Thyroid gland (tissue), 4 donors: ENCODE measurements around the gene ULK4. TPM values are rescaled to one million over a fixed set of nuclear protein-coding genes. Genes with fewer than 3 reads are reported as not detected.

Experiments used
- DNase-seq, 2 donors: peaks; one replicate each; pipeline ENCODE4 v3.0.0-alpha.2; 2019
- H3K27ac ChIP-seq, 3 donors: fragments of 200-600 bp; sonication (generic); 1 replicate in 2 of 3; 2 replicates in 1 of 3; pipeline ENCODE4 v1.5.1; 2016 to 2019; ENCODE audit warnings: mild to moderate bottlenecking in 1 of 3, moderate library complexity in 1 of 3
- H3K27me3 ChIP-seq: fragments of 200-600 bp; sonication (generic); one replicate; pipeline ENCODE4 v1.5.1; 2019
- H3K36me3 ChIP-seq, 2 donors: fragments of 200-600 bp; sonication (generic); one replicate each; pipeline ENCODE4 v1.5.1; 2016 to 2019
- H3K4me1 ChIP-seq, 2 donors: fragments of 200-600 bp; sonication (generic); one replicate each; pipeline ENCODE4 v1.5.1; 2017 to 2019
- H3K4me3 ChIP-seq, 3 donors: fragments of 200-600 bp; sonication (generic); replicated peaks in 1 of 3; 1 replicate in 2 of 3; 2 replicates in 1 of 3; pipeline ENCODE4 v1.5.1; 2016; ENCODE audit warnings: mild to moderate bottlenecking in 1 of 3
- H3K9me3 ChIP-seq: fragments of 200-600 bp; sonication (generic); one replicate; pipeline ENCODE4 v1.5.1; 2017
- POLR2A ChIP-seq, 2 donors: fragments of 450-650 bp; IDR thresholded peaks; one replicate each; pipeline ENCODE4 v1.6.1; 2017; ENCODE audit warnings: antibody characterized with exemption in 2 of 2, mild to moderate bottlenecking in 2 of 2, moderate library complexity in 1 of 2
- WGBS, 2 donors: methylation state at CpG; one replicate each; pipeline ENCODE4 v1.1.5; 2017; 5-methylcytosine and 5-hydroxymethylcytosine counted together
- intact Hi-C: fragments of 100-400 bp; cut with DNase I; formaldehyde crosslinking; loops from one replicate; pipeline ENCODE4 v1.15.1; 2023
- total RNA-seq, 4 donors: library from RNA; depleted of rRNA; stranded (reverse); fragments of >200 nt; gene quantifications; one replicate each; pipeline ENCODE4 v1.2.3, GENCODE V29; 2016
- TF ChIP-seq, protein P1 (sequence below), 6 experiments: fragments of 200-600 bp in 3 of 6; fragments of 450-650 bp in 3 of 6; sonication (generic) in 3 of 6; IDR thresholded peaks; one replicate each; pipeline ENCODE4 v1.5.1; 2016 to 2019; ENCODE audit warnings: antibody characterized with exemption in 6 of 6, mild to moderate bottlenecking in 2 of 6, inconsistent platforms in 1 of 6, moderate library complexity in 1 of 6

Gene ULK4
- total RNA-seq, 4 donors from 2014 or later = 18.7 to 58.2 (median 43.3) TPM

DNA sequence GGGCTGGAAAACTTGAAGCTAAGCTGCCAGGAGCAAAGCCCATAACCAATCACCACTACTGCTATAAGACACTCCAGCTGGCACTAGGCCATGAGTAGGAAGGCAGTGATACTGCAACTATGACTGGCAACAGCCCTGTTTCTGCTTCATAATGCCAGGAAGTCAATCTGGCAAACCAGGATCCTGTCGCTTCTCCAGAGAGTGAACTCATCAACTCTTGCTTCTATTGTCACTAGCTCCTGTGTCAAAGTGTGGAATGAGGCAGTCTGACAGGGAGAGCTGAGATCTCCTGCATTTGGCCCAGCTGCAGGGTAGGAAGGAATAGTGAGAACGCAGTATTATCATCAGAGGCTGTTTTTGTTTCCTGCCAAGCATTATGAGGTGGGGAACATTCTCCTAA, 657.3 kb downstream of the ULK4 start:
- WGBS, 2 donors = 62 to 64% methylated on average over 2 of the region's 2 CpGs
- H3K4me1 ChIP-seq = peaks cover 8 to 11% of the 10 kb centered on the region in 2 donors
- peak overlapping the region in 1 of 3 donors; percentile 26 for H3K27ac ChIP-seq
- H3K9me3 ChIP-seq = no peaks in the 10 kb centered on the region
- intact Hi-C loops = no loop called here
- peak; percentile 39 to 60 for DNase-seq
- H3K36me3 ChIP-seq = no peaks in the 10 kb centered on the region
- no peaks in the 10 kb centered on the region for H3K27me3 ChIP-seq
- no peak overlapping the region for H3K4me3 ChIP-seq
- TF ChIP-seq POLR2A (IDR thresholded peaks at IDR 0.05) = no peak
- TF ChIP-seq, protein P1, sequence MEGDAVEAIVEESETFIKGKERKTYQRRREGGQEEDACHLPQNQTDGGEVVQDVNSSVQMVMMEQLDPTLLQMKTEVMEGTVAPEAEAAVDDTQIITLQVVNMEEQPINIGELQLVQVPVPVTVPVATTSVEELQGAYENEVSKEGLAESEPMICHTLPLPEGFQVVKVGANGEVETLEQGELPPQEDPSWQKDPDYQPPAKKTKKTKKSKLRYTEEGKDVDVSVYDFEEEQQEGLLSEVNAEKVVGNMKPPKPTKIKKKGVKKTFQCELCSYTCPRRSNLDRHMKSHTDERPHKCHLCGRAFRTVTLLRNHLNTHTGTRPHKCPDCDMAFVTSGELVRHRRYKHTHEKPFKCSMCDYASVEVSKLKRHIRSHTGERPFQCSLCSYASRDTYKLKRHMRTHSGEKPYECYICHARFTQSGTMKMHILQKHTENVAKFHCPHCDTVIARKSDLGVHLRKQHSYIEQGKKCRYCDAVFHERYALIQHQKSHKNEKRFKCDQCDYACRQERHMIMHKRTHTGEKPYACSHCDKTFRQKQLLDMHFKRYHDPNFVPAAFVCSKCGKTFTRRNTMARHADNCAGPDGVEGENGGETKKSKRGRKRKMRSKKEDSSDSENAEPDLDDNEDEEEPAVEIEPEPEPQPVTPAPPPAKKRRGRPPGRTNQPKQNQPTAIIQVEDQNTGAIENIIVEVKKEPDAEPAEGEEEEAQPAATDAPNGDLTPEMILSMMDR (IDR thresholded peaks at IDR 0.05) = no peak

DNA sequence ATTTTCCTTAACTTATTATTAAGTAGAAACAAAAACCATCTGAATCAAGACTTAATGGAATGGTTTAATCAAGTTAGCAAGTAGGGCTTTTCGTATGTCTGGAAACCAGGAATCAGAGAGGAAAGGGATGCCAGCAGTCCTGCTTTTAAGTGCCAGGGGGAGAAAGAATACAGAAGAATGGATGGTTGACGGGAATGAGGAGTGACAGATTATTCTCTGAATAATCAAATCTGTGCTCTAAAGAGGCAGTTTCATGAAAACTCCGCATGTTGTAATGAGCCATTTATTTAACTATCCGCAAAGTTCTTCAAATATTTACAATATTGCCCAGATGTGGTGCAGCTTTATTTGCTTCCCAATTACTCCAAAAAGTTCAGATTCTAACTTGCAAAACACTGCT, 659.6 kb downstream of the ULK4 start:
- DNase-seq = no peak
- Histone ChIP-seq H3K4me1 (peaks cover 8 to 11% of the 10 kb centered on the region in 2 donors), H3K9me3 (no peaks in the 10 kb centered on the region), H3K27me3 (no peaks in the 10 kb centered on the region), H3K27ac (no peak overlapping the region), H3K4me3 (no peak overlapping the region), H3K36me3 (no peaks in the 10 kb centered on the region)
- 93 to 94% methylated on average over 4 of the region's 4 CpGs for WGBS, 2 donors
- TF ChIP-seq, protein P1 (IDR thresholded peaks at IDR 0.05) = no peak
- no peak for TF ChIP-seq POLR2A (IDR thresholded peaks at IDR 0.05)
- intact Hi-C loops = no loop called here

DNA sequence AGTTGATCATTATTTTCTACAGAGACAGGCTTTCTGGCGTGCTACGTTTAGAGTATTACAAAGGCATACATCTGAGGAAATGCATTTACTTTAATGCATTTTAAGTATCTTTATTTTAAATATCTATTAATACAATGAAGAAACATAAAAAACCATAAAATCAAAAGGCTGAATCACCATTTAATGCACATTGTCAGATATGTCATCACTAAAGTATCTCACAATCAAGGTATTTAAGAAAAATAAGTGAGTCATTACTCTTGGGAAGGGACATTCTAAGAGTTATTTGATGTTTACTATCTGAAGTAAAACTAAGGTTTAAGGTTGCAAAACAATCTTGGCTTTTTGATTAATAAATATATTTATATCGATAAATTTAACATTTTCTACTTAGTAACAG, 660.4 kb downstream of the ULK4 start:
- 96 to 98% methylated on average over 3 of the region's 3 CpGs for WGBS, 2 donors
- DNase-seq = no peak
- intact Hi-C loops = no loop called here
- H3K27ac ChIP-seq = no peak overlapping the region
- no peaks in the 10 kb centered on the region for H3K27me3 ChIP-seq
- H3K4me3 ChIP-seq = no peak overlapping the region
- no peaks in the 10 kb centered on the region for H3K36me3 ChIP-seq
- TF ChIP-seq, protein P1 (IDR thresholded peaks at IDR 0.05) = no peak
- no peak for TF ChIP-seq POLR2A (IDR thresholded peaks at IDR 0.05)
- no peaks in the 10 kb centered on the region for H3K9me3 ChIP-seq
- H3K4me1 ChIP-seq = peaks cover 8% of the 10 kb centered on the region in 2 donors

DNA sequence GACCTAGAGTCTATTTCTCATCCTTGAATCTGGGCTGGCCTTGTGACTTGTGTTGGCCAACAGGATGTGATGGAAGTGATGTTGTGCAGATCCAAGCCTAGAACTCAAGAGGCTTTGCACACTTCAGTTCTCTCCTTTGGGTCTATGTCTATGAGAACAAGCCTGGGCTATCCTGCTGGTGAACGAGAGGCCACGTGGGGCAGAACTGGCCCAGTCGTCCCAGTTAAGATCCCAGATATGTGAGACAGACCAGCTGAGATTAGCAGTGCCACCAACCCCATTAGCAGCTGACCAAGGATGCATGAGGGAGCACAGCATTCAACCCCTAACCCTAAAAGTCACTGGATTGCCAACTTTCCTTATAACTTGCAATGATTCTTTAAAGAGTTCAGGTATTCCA, 662.9 kb downstream of the ULK4 start:
- no peak overlapping the region for H3K27ac ChIP-seq
- no peaks in the 10 kb centered on the region for H3K4me1 ChIP-seq
- TF ChIP-seq POLR2A (IDR thresholded peaks at IDR 0.05) = no peak
- TF ChIP-seq, protein P1 (IDR thresholded peaks at IDR 0.05) = no peak
- no peak for DNase-seq
- H3K36me3 ChIP-seq = no peaks in the 10 kb centered on the region
- intact Hi-C loops = no loop called here
- no peaks in the 10 kb centered on the region for H3K27me3 ChIP-seq
- H3K4me3 ChIP-seq = no peak overlapping the region
- no peaks in the 10 kb centered on the region for H3K9me3 ChIP-seq
- WGBS, 2 donors = 78 to 90% methylated on average over 3 of the region's 3 CpGs

DNA sequence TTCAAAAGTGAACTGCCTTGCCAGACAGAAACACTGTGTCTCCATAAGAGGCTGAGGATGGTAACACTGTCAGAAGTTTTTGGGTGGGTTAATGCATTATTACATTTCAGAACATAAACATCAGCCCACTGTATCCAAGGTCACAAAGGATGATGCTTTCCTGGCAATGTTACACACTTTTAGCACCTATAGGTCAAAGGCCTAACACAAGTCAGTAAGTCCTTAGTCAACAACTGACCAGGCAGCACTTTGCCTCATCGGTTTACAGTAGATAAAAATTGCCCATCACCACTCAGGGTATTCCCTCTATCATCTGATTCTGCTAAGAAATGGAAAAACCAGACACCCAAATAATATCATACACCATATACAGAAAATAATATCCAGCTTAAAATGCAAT, 664.2 kb downstream of the ULK4 start:
- intact Hi-C loops = no loop called here
- H3K36me3 ChIP-seq = no peaks in the 10 kb centered on the region
- H3K4me1 ChIP-seq = no peaks in the 10 kb centered on the region
- no peak overlapping the region for H3K4me3 ChIP-seq
- no peak overlapping the region for H3K27ac ChIP-seq
- WGBS, 2 donors = 86% methylated on average over 1 of the region's 1 CpG
- DNase-seq = no peak
- no peaks in the 10 kb centered on the region for H3K9me3 ChIP-seq
- no peaks in the 10 kb centered on the region for H3K27me3 ChIP-seq
- TF ChIP-seq POLR2A (IDR thresholded peaks at IDR 0.05) = no peak
- TF ChIP-seq, protein P1 (IDR thresholded peaks at IDR 0.05) = no peak
